HEK293 (cell line): ENCODE results near the gene SNTG2.

Source experiments
- CTCF ChIA-PET: fragments of 350-600 bp; formaldehyde crosslinking; extraction: SDS; loops from one replicate; lab custom pipeline; 2021; ENCODE audit warnings: antibody characterized with exemption; lab: Yijun Ruan, JAX
- POLR2A ChIA-PET: fragments of 300-600 bp; formaldehyde crosslinking; extraction: SDS; loops from one replicate; lab custom pipeline; 2020; ENCODE audit warnings: antibody characterized with exemption, inconsistent platforms; lab: Yijun Ruan, JAX
- H3K27ac ChIP-seq: fragments of 200-500 bp; sonication (Bioruptor generic); 2 replicates; pipeline ENCODE4 v1.5.1; 2014; ENCODE audit warnings: low read depth, low read length, control low read depth, inconsistent platforms; ENCODE audit errors: extremely low read depth
- H3K36me3 ChIP-seq, 2 experiments: fragments of 200-500 bp in 1 of 2; sonication (Bioruptor generic) in 1 of 2; 1 replicate in 1 of 2; 2 replicates in 1 of 2; pipeline ENCODE4 v1.5.1; 2014 to 2017; ENCODE audit warnings: inconsistent platforms in 2 of 2, low read length in 2 of 2; ENCODE audit not compliant: control insufficient read depth in 2 of 2, insufficient read depth in 1 of 2
- H3K4me1 ChIP-seq: fragments of 200-500 bp; sonication (Bioruptor generic); 2 replicates; pipeline ENCODE4 v1.5.1; 2014; ENCODE audit warnings: mild to moderate bottlenecking, low read length, inconsistent platforms; ENCODE audit not compliant: control insufficient read depth, insufficient read depth
- H3K4me3 ChIP-seq: 2 replicates; pipeline ENCODE4 v1.5.1; 2011; ENCODE audit warnings: low read depth, mild to moderate bottlenecking, control low read depth, low read length, moderate library complexity
- H3K9me3 ChIP-seq: fragments of 200-500 bp; sonication (Bioruptor generic); 2 replicates; pipeline ENCODE4 v1.5.1; 2014; ENCODE audit warnings: low read depth, low read length, inconsistent platforms; ENCODE audit not compliant: control insufficient read depth, insufficient read depth
- ELK4 ChIP-seq: IDR thresholded peaks from 2 replicates; pipeline ENCODE4 v1.6.1; 2011; ENCODE audit warnings: mild to moderate bottlenecking, low read depth, low read length, borderline replicate concordance
- GLI4 ChIP-seq: fragments of 450-650 bp; formaldehyde crosslinking; IDR thresholded peaks from 2 replicates; pipeline ENCODE4 v1.5.1; 2016; ENCODE audit warnings: missing biosample characterization, missing genetic modification characterization
- KLF10 ChIP-seq: fragments of 450-650 bp; IDR thresholded peaks from 2 replicates; pipeline ENCODE4 v1.5.1; 2018; ENCODE audit warnings: missing biosample characterization, mild to moderate bottlenecking, missing genetic modification characterization
- MEIS1 ChIP-seq: sonication (generic); formaldehyde crosslinking; IDR thresholded peaks from 2 replicates; pipeline ENCODE4 v1.8.1; 2022; ENCODE audit warnings: missing genetic modification reagents, mild to moderate bottlenecking, borderline replicate concordance
- WT1 ChIP-seq: fragments of 450-650 bp; formaldehyde crosslinking; IDR thresholded peaks from 2 replicates; pipeline ENCODE4 v1.5.1; 2016; ENCODE audit warnings: missing biosample characterization, missing genetic modification characterization
- ZFHX2 ChIP-seq: fragments of 450-650 bp; formaldehyde crosslinking; conservative IDR thresholded peaks from 2 replicates; pipeline ENCODE4 v1.5.1; 2016; ENCODE audit warnings: missing biosample characterization, missing genetic modification characterization
- ZNF157 ChIP-seq: fragments of 450-650 bp; formaldehyde crosslinking; IDR thresholded peaks from 2 replicates; pipeline ENCODE4 v1.5.1; 2016; ENCODE audit warnings: missing biosample characterization, missing genetic modification characterization
- ZNF16 ChIP-seq: fragments of 450-650 bp; formaldehyde crosslinking; IDR thresholded peaks from 2 replicates; pipeline ENCODE4 v1.5.1; 2016; ENCODE audit warnings: low read depth, missing biosample characterization, missing genetic modification characterization
- ZNF23 ChIP-seq: fragments of 450-650 bp; formaldehyde crosslinking; IDR thresholded peaks from 2 replicates; pipeline ENCODE4 v1.5.1; 2016; ENCODE audit warnings: missing biosample characterization, missing genetic modification characterization, borderline replicate concordance
- ZNF26 ChIP-seq: fragments of 450-650 bp; formaldehyde crosslinking; IDR thresholded peaks from 2 replicates; pipeline ENCODE4 v1.5.1; 2016; ENCODE audit warnings: missing biosample characterization, missing genetic modification characterization
- ZNF266 ChIP-seq: fragments of 450-650 bp; formaldehyde crosslinking; IDR thresholded peaks from 2 replicates; pipeline ENCODE4 v1.5.1; 2016; ENCODE audit warnings: missing biosample characterization, missing genetic modification characterization, low read depth
- ZNF391 ChIP-seq: fragments of 450-650 bp; formaldehyde crosslinking; IDR thresholded peaks from 2 replicates; pipeline ENCODE4 v1.5.1; 2016; ENCODE audit warnings: low read depth, missing biosample characterization, missing genetic modification characterization, borderline replicate concordance
- ZNF501 ChIP-seq: fragments of 450-650 bp; formaldehyde crosslinking; IDR thresholded peaks from 2 replicates; pipeline ENCODE4 v1.5.1; 2016; ENCODE audit warnings: missing biosample characterization, missing genetic modification characterization
- ZNF544 ChIP-seq: fragments of 450-650 bp; formaldehyde crosslinking; IDR thresholded peaks from 2 replicates; pipeline ENCODE4 v1.5.0; 2017; ENCODE audit warnings: missing biosample characterization, missing genetic modification characterization
- ZNF654 ChIP-seq: fragments of 450-650 bp; formaldehyde crosslinking; IDR thresholded peaks from 2 replicates; pipeline ENCODE4 v1.5.1; 2016; ENCODE audit warnings: low read depth, missing biosample characterization, missing genetic modification characterization
- ZNF843 ChIP-seq: fragments of 450-650 bp; formaldehyde crosslinking; IDR thresholded peaks from 2 replicates; pipeline ENCODE4 v1.5.1; 2016; ENCODE audit warnings: missing biosample characterization, missing genetic modification characterization

SNTG2 gene

GRCh38 chr2:1305342-1306013 lies 354.8 kb downstream of the SNTG2 start:
- TF ChIP-seq KLF10 (tag by site-specific recombination) = no peak
- TF ChIP-seq ZNF501 (tag by site-specific recombination) = no peak
- no peak for TF ChIP-seq GLI4 (tag by site-specific recombination)
- TF ChIP-seq ZFHX2 = no peak
- ChIA-PET CTCF (no interaction called here), POLR2A (no interaction called here)
- Histone ChIP-seq H3K4me3 (no peak overlapping the region), H3K27ac (no peak overlapping the region), H3K9me3 (no peaks in the 10 kb centered on the region), H3K36me3 (no peaks in the 10 kb centered on the region), H3K4me1 (no peaks in the 10 kb centered on the region)

- Histone ChIP-seq H3K36me3 (no peaks in the 10 kb centered on the region), H3K4me1 (no peaks in the 10 kb centered on the region), H3K4me3 (no peak overlapping the region), H3K27ac (no peak overlapping the region), H3K9me3 (no peaks in the 10 kb centered on the region)
- TF ChIP-seq ELK4 (no peak), ZNF23 (tag by site-specific recombination) (no peak), MEIS1 (no peak), WT1 (tag by site-specific recombination) (no peak)
- ChIA-PET POLR2A (no interaction called here), CTCF (interaction anchor here (0.6 kb wide), 1 partner anchor 239 kb away, joined by 3 read pairs; no protein-coding TSS in a partner anchor)
Observed at GRCh38 chr2:1306014-1306686, 355.5 kb downstream of the SNTG2 start.

- CTCF ChIA-PET = interaction anchor here (0.6 kb wide), 1 partner anchor 238 kb away, joined by 3 read pairs; no protein-coding TSS in a partner anchor
- H3K9me3 ChIP-seq = no peaks in the 10 kb centered on the region
- no peaks in the 10 kb centered on the region for H3K4me1 ChIP-seq
- H3K4me3 ChIP-seq = no peak overlapping the region
- no peaks in the 10 kb centered on the region for H3K36me3 ChIP-seq
- TF ChIP-seq ZNF16 (tag by site-specific recombination) = no peak
- no peak for TF ChIP-seq ZNF391
- no peak for TF ChIP-seq ZNF654 (tag by site-specific recombination)
- no peak for TF ChIP-seq ZNF26 (tag by site-specific recombination)
- no peak for TF ChIP-seq ZNF544 (tag by site-specific recombination)
- TF ChIP-seq ZNF843 (tag by site-specific recombination) = no peak
- no peak for TF ChIP-seq ZNF266 (tag by site-specific recombination)
- no peak for TF ChIP-seq ZNF157 (tag by site-specific recombination)
- TF ChIP-seq, all 188 proteins: peak for 0
- POLR2A ChIA-PET = no interaction called here
- no peak overlapping the region for H3K27ac ChIP-seq
Observed at GRCh38 chr2:1306687-1307516, 356.3 kb downstream of the SNTG2 start.
